Osteocyte (in vitro differentiated cells): ENCODE results near the gene MC2R. TPM values are rescaled to one million over a fixed set of nuclear protein-coding genes. Genes with fewer than 3 reads are reported as not detected.

ENCODE experiments used
- DNase-seq: peaks from one replicate; pipeline ENCODE4 v3.0.0; 2021; ENCODE audit warnings: mixed read lengths; ENCODE audit not compliant: unreplicated experiment; ENCODE audit errors: extremely low spot score
- H3K27ac Mint-ChIP-seq: one replicate; pipeline ENCODE4 v1.8.0; 2021; ENCODE audit warnings: mild to moderate bottlenecking, mixed read lengths; ENCODE audit not compliant: unreplicated experiment
- H3K27me3 Mint-ChIP-seq: one replicate; pipeline ENCODE4 v1.8.0; 2021; ENCODE audit warnings: mixed read lengths; ENCODE audit not compliant: unreplicated experiment
- H3K36me3 Mint-ChIP-seq: one replicate; pipeline ENCODE4 v1.8.0; 2021; ENCODE audit warnings: mixed read lengths; ENCODE audit not compliant: unreplicated experiment
- H3K4me1 Mint-ChIP-seq: one replicate; pipeline ENCODE4 v1.8.0; 2021; ENCODE audit warnings: mixed read lengths; ENCODE audit not compliant: unreplicated experiment
- H3K4me3 Mint-ChIP-seq: one replicate; pipeline ENCODE4 v1.8.0; 2021; ENCODE audit warnings: mild to moderate bottlenecking, moderate library complexity, mixed read lengths; ENCODE audit not compliant: unreplicated experiment
- H3K9me3 Mint-ChIP-seq: one replicate; pipeline ENCODE4 v1.8.0; 2021; ENCODE audit warnings: mixed read lengths; ENCODE audit not compliant: unreplicated experiment
- total RNA-seq: library from RNA; stranded (reverse); gene quantifications from 2 replicates; pipeline ENCODE4 v1.2.1, GENCODE V29; 2021
- TF ChIP-seq, protein P1 (sequence below): fragments of 200-600 bp; sonication (generic); IDR thresholded peaks from 2 replicates; pipeline ENCODE4 v1.5.0; 2021; ENCODE audit warnings: antibody characterized with exemption, mild to moderate bottlenecking, moderate library complexity

The MC2R gene
- total RNA-seq, 1 donor from 2014 or later, result not detected

DNA sequence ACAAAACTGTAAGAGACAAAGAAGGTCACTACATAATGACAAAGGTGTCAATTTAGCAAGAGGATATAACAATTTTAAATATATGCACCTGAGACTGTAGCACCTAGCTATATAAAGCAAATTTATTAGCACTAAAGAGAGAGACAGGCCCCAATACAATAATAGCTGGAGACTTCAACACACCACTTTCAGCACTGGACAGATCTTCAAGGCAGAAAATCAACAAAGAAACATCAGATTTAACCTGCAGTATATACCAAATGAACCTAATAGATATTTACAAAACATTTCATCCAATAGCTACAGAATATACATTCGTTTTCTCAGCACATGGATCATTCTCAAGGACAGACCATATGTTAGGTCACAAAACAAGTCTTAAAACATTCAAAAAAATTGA lies 14.7 kb downstream of the MC2R start:
- H3K4me1 Mint-ChIP-seq, result no peaks in the 10 kb centered on the region
- no peaks in the 10 kb centered on the region for H3K27me3 Mint-ChIP-seq
- H3K36me3 Mint-ChIP-seq, result no peaks in the 10 kb centered on the region
- peaks cover 44% of the 10 kb centered on the region for H3K9me3 Mint-ChIP-seq
- H3K4me3 Mint-ChIP-seq, result no peak overlapping the region
- TF ChIP-seq, protein P1, sequence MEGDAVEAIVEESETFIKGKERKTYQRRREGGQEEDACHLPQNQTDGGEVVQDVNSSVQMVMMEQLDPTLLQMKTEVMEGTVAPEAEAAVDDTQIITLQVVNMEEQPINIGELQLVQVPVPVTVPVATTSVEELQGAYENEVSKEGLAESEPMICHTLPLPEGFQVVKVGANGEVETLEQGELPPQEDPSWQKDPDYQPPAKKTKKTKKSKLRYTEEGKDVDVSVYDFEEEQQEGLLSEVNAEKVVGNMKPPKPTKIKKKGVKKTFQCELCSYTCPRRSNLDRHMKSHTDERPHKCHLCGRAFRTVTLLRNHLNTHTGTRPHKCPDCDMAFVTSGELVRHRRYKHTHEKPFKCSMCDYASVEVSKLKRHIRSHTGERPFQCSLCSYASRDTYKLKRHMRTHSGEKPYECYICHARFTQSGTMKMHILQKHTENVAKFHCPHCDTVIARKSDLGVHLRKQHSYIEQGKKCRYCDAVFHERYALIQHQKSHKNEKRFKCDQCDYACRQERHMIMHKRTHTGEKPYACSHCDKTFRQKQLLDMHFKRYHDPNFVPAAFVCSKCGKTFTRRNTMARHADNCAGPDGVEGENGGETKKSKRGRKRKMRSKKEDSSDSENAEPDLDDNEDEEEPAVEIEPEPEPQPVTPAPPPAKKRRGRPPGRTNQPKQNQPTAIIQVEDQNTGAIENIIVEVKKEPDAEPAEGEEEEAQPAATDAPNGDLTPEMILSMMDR, result no peak
- DNase-seq, result no peak
- H3K27ac Mint-ChIP-seq, result no peak overlapping the region

DNA sequence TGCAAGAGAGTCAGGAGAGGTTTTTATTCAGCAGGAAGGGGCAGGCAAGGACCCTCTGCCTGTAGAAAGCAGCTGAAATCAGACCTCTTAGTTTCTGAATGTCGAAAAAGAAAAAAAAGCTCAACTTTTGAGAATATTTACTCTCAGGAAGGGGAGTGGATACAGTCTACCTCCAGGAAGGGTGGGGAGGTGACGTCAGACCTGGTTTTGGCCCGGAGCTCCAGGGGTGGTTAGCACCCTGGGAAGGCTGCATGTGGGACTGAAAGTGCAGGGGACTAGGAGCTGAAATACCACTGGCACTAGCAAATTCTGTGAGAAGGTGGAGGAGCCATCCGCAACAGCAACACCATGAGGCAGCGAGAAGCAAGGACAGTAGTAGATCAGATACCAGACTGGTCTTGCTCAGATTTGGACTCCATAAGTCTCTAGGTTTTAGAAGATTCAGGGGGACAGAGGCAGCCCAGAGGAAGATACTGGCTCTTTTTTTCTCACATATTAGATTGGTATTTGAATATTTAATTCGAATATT lies 19.8 kb downstream of the MC2R start:
- TF ChIP-seq, protein P1, result no peak
- no peak for DNase-seq
- no peak overlapping the region for H3K27ac Mint-ChIP-seq
- H3K4me1 Mint-ChIP-seq, result no peaks in the 10 kb centered on the region
- H3K36me3 Mint-ChIP-seq, result no peaks in the 10 kb centered on the region
- peaks cover 44% of the 10 kb centered on the region for H3K9me3 Mint-ChIP-seq
- no peak overlapping the region for H3K4me3 Mint-ChIP-seq
- no peaks in the 10 kb centered on the region for H3K27me3 Mint-ChIP-seq

DNA sequence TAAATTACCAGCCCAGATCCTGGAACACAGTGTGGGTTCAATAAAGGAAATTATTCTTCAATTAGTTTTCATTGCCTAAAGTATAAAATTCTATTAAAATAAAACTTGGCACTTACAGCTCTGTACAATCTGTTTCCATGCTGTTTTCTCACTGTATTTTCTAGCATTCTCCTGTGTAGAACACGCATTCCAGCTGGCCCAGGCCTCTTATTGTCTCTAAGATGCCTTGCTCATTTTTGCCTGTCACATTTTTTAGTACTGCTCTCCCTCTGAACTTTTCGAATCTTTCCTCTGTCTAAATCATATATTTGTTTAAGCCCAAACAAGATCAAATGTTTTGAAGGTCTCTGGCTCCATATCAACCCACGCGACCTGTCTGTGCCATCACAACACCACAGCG lies 20.8 kb downstream of the MC2R start:
- Mint-ChIP-seq H3K27me3 (no peaks in the 10 kb centered on the region), H3K36me3 (no peaks in the 10 kb centered on the region), H3K9me3 (peaks cover 34% of the 10 kb centered on the region), H3K27ac (no peak overlapping the region), H3K4me1 (no peaks in the 10 kb centered on the region), H3K4me3 (no peak overlapping the region)
- TF ChIP-seq, protein P1, result no peak
- DNase-seq, result no peak

DNA sequence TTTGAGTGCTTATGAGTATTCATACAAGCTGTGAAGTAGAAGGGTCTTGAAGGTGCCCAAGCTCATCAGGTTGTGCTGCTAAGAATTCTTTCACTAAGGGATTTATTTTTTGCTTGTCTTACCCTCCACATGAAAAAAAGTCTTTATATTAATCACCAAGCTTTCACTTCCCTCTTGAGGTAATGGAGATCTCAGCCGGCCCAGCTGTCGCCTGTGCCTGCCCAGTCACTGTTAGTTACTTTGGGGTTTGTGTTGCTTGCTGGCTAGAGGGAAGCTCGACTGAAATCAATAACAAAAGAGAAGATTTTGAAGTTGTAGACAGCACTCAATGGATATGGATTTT lies 21.9 kb downstream of the MC2R start:
- TF ChIP-seq, protein P1, result no peak
- H3K9me3 Mint-ChIP-seq, result peaks cover 29% of the 10 kb centered on the region
- no peaks in the 10 kb centered on the region for H3K27me3 Mint-ChIP-seq
- no peak overlapping the region for H3K27ac Mint-ChIP-seq
- H3K4me1 Mint-ChIP-seq, result no peaks in the 10 kb centered on the region
- no peak for DNase-seq
- no peaks in the 10 kb centered on the region for H3K36me3 Mint-ChIP-seq
- no peak overlapping the region for H3K4me3 Mint-ChIP-seq

DNA sequence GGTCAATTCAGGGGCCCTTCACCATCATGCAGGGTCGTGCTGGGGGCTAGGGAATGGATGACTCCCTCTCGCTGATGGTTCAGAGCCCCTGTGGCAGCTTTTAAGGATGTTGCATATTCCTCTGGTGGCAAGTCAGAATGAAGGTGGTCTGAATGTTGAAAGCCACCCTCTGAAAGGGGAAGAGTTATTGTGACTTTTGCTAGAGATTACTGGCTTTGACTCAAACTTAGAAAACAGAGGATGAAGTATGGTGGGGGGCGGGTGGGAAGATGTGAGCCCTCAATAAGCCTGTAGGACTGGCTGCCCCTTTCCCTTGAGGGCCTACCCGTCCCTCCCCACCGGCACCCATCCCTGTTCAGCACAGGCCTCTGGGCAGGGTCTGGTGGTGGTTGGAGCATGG lies 23.2 kb downstream of the MC2R start:
- H3K27ac Mint-ChIP-seq, result no peak overlapping the region
- H3K27me3 Mint-ChIP-seq, result no peaks in the 10 kb centered on the region
- no peaks in the 10 kb centered on the region for H3K4me1 Mint-ChIP-seq
- no peak for DNase-seq
- no peaks in the 10 kb centered on the region for H3K36me3 Mint-ChIP-seq
- H3K9me3 Mint-ChIP-seq, result peaks cover 29% of the 10 kb centered on the region
- H3K4me3 Mint-ChIP-seq, result no peak overlapping the region
- TF ChIP-seq, protein P1, result no peak
